Keratinocyte (primary cell): Measurements from ENCODE around the gene GYPA. TPM values are rescaled to one million over a fixed set of nuclear protein-coding genes. Genes with fewer than 3 reads are reported as not detected.

Source experiments
- DNase-seq: peaks from one replicate; pipeline ENCODE4 v3.0.0-alpha.2; 2011; ENCODE audit warnings: low read depth, missing footprints, low spot score
- FAIRE-seq: peaks from 2 replicates; lab custom pipeline; 2011; peaks lifted over from hg19 to GRCh38; lab: Jason Lieb, UNC
- H2AFZ ChIP-seq: 2 replicates; pipeline ENCODE4 v1.6.0; 2012; ENCODE audit warnings: low read length, control low read depth, inconsistent platforms; ENCODE audit not compliant: control insufficient read depth
- H3K27ac ChIP-seq: 2 replicates; pipeline ENCODE4 v1.5.1; 2011; ENCODE audit warnings: low read length; ENCODE audit not compliant: control insufficient read depth, insufficient read depth
- H3K27me3 ChIP-seq: 3 replicates; pipeline ENCODE4 v1.6.0; 2011; ENCODE audit warnings: low read length; ENCODE audit not compliant: control insufficient read depth, insufficient read depth; ENCODE audit errors: extremely low read depth
- H3K36me3 ChIP-seq, 2 experiments: 2 replicates in 1 of 2; 3 replicates in 1 of 2; pipeline ENCODE4 v1.5.1; 2011; ENCODE audit warnings: low read length in 2 of 2, mild to moderate bottlenecking in 1 of 2; ENCODE audit not compliant: control insufficient read depth in 2 of 2, insufficient read depth in 2 of 2; ENCODE audit errors: extremely low read depth in 1 of 2
- H3K4me1 ChIP-seq: 3 replicates; pipeline ENCODE4 v1.5.1; 2011; ENCODE audit warnings: low read length; ENCODE audit not compliant: control insufficient read depth, insufficient read depth; ENCODE audit errors: extremely low read depth
- H3K4me2 ChIP-seq: 3 replicates; pipeline ENCODE4 v1.6.0; 2011; ENCODE audit warnings: low read depth, low read length; ENCODE audit not compliant: control insufficient read depth, insufficient read depth; ENCODE audit errors: extremely low read depth
- H3K4me3 ChIP-seq, 3 experiments: fragments of 200-600 bp in 1 of 3; sonication (generic) in 1 of 3; 2 replicates in 2 of 3; 3 replicates in 1 of 3; pipeline ENCODE4 v1.5.1; 2011 to 2016; ENCODE audit warnings: low read length in 3 of 3, mild to moderate bottlenecking in 3 of 3, control low read depth in 2 of 3, inconsistent platforms in 1 of 3, low read depth in 1 of 3, mixed read lengths in 1 of 3, mixed run types in 1 of 3, moderate library complexity in 1 of 3; ENCODE audit not compliant: control insufficient read depth in 2 of 3, insufficient read depth in 2 of 3; ENCODE audit errors: extremely low read depth in 1 of 3
- H3K79me2 ChIP-seq: 2 replicates; pipeline ENCODE4 v1.6.0; 2012; ENCODE audit warnings: low read length; ENCODE audit not compliant: control insufficient read depth, insufficient read depth
- H3K9ac ChIP-seq: 3 replicates; pipeline ENCODE4 v1.6.0; 2011; ENCODE audit warnings: low read length; ENCODE audit not compliant: control insufficient read depth, insufficient read depth; ENCODE audit errors: extremely low read depth
- H3K9me1 ChIP-seq: 3 replicates; pipeline ENCODE4 v1.6.0; 2011; ENCODE audit warnings: low read length; ENCODE audit not compliant: control insufficient read depth, insufficient read depth; ENCODE audit errors: extremely low read depth
- H3K9me3 ChIP-seq: 2 replicates; pipeline ENCODE4 v1.5.1; 2012; ENCODE audit warnings: low read depth, low read length; ENCODE audit not compliant: control insufficient read depth
- H4K20me1 ChIP-seq: 3 replicates; pipeline ENCODE4 v1.6.0; 2011; ENCODE audit warnings: low read length; ENCODE audit not compliant: control insufficient read depth, insufficient read depth; ENCODE audit errors: extremely low read depth
- CTCF ChIP-seq, 3 experiments: IDR thresholded peaks in 1 of 3; conservative IDR thresholded peaks in 1 of 3; optimal IDR thresholded peaks in 1 of 3; 2 replicates in 2 of 3; 3 replicates in 1 of 3; pipeline versions ENCODE3 to v1.5.1; 2011; ENCODE audit warnings: low read length in 3 of 3, mild to moderate bottlenecking in 3 of 3, moderate library complexity in 2 of 3, control low read depth in 1 of 3, inconsistent platforms in 1 of 3; ENCODE audit not compliant: insufficient read depth in 2 of 3; ENCODE audit errors: extremely low read depth in 1 of 3
- EZH2 ChIP-seq: IDR thresholded peaks from one replicate; pipeline ENCODE4 v1.6.1; 2012; ENCODE audit warnings: inconsistent platforms, mild to moderate bottlenecking, low read length, moderate library complexity
- dilution Hi-C: fragments of 300-500 bp; cut with MboI; formaldehyde crosslinking; loops from one replicate; pipeline ENCODE4 v1.7.0; 2020; ENCODE audit warnings: low sequenced_read_pairs; ENCODE audit not compliant: extremely low pct_ligation_motif_present
- polyA plus RNA-seq, 5 experiments: library from polyadenylated mRNA; depleted of rRNA in 3 of 5; stranded (reverse) in 3 of 5; stranded (forward) in 1 of 5; unstranded in 1 of 5; fragments of >200 nt; gene quantifications; 1 replicate in 1 of 5; 2 replicates in 3 of 5; 3 replicates in 1 of 5; pipeline versions ENCODE4 v1.2.1 to v1.2.3, GENCODE V29; 2011 to 2012; ENCODE audit warnings: missing spikeins in 2 of 5, low read depth in 1 of 5, low replicate concordance in 1 of 5

GYPA gene
- polyA plus RNA-seq, 1 donor (not counting 4 experiments of a cell fraction or from before 2014, with no cell fraction given), result not detected

- Histone ChIP-seq H4K20me1 (no peaks in the 10 kb centered on the region), H3K27me3 (no peaks in the 10 kb centered on the region), H3K4me3 (no peak overlapping the region), H3K9ac (no peak overlapping the region), H3K27ac (no peak overlapping the region), H3K4me2 (no peak overlapping the region), H3K9me3 (no peaks in the 10 kb centered on the region), H2AFZ (no peak overlapping the region), H3K36me3 (no peaks in the 10 kb centered on the region), H3K79me2 (no peaks in the 10 kb centered on the region), H3K4me1 (no peaks in the 10 kb centered on the region), H3K9me1 (no peaks in the 10 kb centered on the region)
- FAIRE-seq (no peak), DNase-seq (no peak)
- TF ChIP-seq CTCF (optimal IDR thresholded peaks at IDR 0.05 in 1 of 3, IDR thresholded peaks at IDR 0.05 in 1 of 3, conservative IDR thresholded peaks at IDR 0.05 in 1 of 3; ENCODE audit: extremely low read depth in 1 of 3, insufficient read depth in 2 of 3, low read length in 3 of 3) (no peak), EZH2 (no peak)
- dilution Hi-C loops, result no loop called here
Measured at GRCh38 chr4:144171697-144172096, 31.2 kb upstream of the GYPA start.

- Histone ChIP-seq H3K27ac (no peak overlapping the region), H3K4me1 (no peaks in the 10 kb centered on the region), H3K9me3 (no peaks in the 10 kb centered on the region), H3K4me3 (no peak overlapping the region), H3K4me2 (no peak overlapping the region), H3K79me2 (no peaks in the 10 kb centered on the region), H3K36me3 (no peaks in the 10 kb centered on the region), H4K20me1 (no peaks in the 10 kb centered on the region), H2AFZ (no peak overlapping the region), H3K27me3 (no peaks in the 10 kb centered on the region), H3K9ac (no peak overlapping the region), H3K9me1 (no peaks in the 10 kb centered on the region)
- FAIRE-seq (no peak), DNase-seq (no peak)
- dilution Hi-C loops, result no loop called here
- no peak for TF ChIP-seq EZH2
Measured at GRCh38 chr4:144169211-144169610, 28.7 kb upstream of the GYPA start.

GRCh38 chr4:144154044-144154443, 13.5 kb upstream of the GYPA start:
- dilution Hi-C loops, result no loop called here
- Histone ChIP-seq H3K9ac (no peak overlapping the region), H3K4me2 (no peak overlapping the region), H2AFZ (no peak overlapping the region), H3K36me3 (no peaks in the 10 kb centered on the region), H3K4me1 (no peaks in the 10 kb centered on the region), H3K27ac (no peak overlapping the region), H4K20me1 (no peaks in the 10 kb centered on the region), H3K9me3 (peaks cover 1% of the 10 kb centered on the region), H3K4me3 (no peak overlapping the region), H3K9me1 (no peaks in the 10 kb centered on the region), H3K79me2 (no peaks in the 10 kb centered on the region), H3K27me3 (no peaks in the 10 kb centered on the region)
- TF ChIP-seq CTCF (optimal IDR thresholded peaks at IDR 0.05 in 1 of 3, IDR thresholded peaks at IDR 0.05 in 1 of 3, conservative IDR thresholded peaks at IDR 0.05 in 1 of 3; ENCODE audit: extremely low read depth in 1 of 3, insufficient read depth in 2 of 3, low read length in 3 of 3) (no peak), EZH2 (no peak)
- FAIRE-seq (no peak), DNase-seq (no peak)
